HG03025 (cell line): Measurements from ENCODE around the gene SRCAP.
"Not testable (repeated sequence)": the region's sequence is repeated elsewhere in the genome, so short reads cannot be mapped to it uniquely, and the experiment has no call there.

Experiments
- ATAC-seq: cut with Tn5 transposase; IDR thresholded peaks from one replicate; pipeline ENCODE4 v1.9.1; 2021; ENCODE audit warnings: mild to moderate bottlenecking, moderate library complexity; ENCODE audit not compliant: unreplicated experiment, low FRiP score

SRCAP gene

GRCh38 chr16:30663038-30663437, 35.9 kb upstream of the SRCAP start:
- ATAC-seq = no peak

GRCh38 chr16:30663820-30664219, 35.2 kb upstream of the SRCAP start:
- ATAC-seq = no peak

- ATAC-seq = no peak
Measured at GRCh38 chr16:30664616-30665109, 34.3 kb upstream of the SRCAP start.

- no peak for ATAC-seq
Measured at GRCh38 chr16:30665155-30665829, 33.7 kb upstream of the SRCAP start.

- ATAC-seq = no peak
Measured at GRCh38 chr16:30665830-30666190, 33.2 kb upstream of the SRCAP start.

- no peak for ATAC-seq
Measured at GRCh38 chr16:30666681-30667080, 32.3 kb upstream of the SRCAP start.

GRCh38 chr16:30667361-30667905, 31.5 kb upstream of the SRCAP start:
- ATAC-seq = no peak

GRCh38 chr16:30668393-30668792, 30.6 kb upstream of the SRCAP start:
- no peak for ATAC-seq

- no peak for ATAC-seq
Measured at GRCh38 chr16:30669026-30669902, 29.7 kb upstream of the SRCAP start.

- ATAC-seq = no peak
Measured at GRCh38 chr16:30669903-30670824, 28.8 kb upstream of the SRCAP start.

GRCh38 chr16:30675143-30675542, 23.8 kb upstream of the SRCAP start:
- ATAC-seq = no peak

GRCh38 chr16:30677931-30678585, 20.9 kb upstream of the SRCAP start:
- ATAC-seq = no peak

GRCh38 chr16:30678586-30678970, 20.4 kb upstream of the SRCAP start:
- ATAC-seq = no peak

GRCh38 chr16:30680326-30680725, 18.6 kb upstream of the SRCAP start:
- no peak for ATAC-seq

GRCh38 chr16:30688701-30689100, 10.3 kb upstream of the SRCAP start:
- ATAC-seq = no peak

GRCh38 chr16:30691907-30692306, 7.1 kb upstream of the SRCAP start:
- ATAC-seq = no peak

GRCh38 chr16:30692396-30693064, 6.4 kb upstream of the SRCAP start:
- no peak for ATAC-seq

- ATAC-seq = no peak
Measured at GRCh38 chr16:30694926-30695693, 3.9 kb upstream of the SRCAP start.

GRCh38 chr16:30696646-30697045, 2.3 kb upstream of the SRCAP start:
- ATAC-seq = not testable (repeated sequence)
